ENCODE measurements around the gene NAA38.
A peak's percentile ranks its signal among the peaks of the same experiment; 100 is the strongest.

Gene NAA38

GRCh38 chr17:7856811-7857712 lies at the start of gene NAA38:
Gene NAA38 (minus strand): TSS chr17:7857559. CDS start chr17:7857463, 96 bp downstream.
- DNase-seq = peak; percentile 77 to 88 (median 84)

DNA sequence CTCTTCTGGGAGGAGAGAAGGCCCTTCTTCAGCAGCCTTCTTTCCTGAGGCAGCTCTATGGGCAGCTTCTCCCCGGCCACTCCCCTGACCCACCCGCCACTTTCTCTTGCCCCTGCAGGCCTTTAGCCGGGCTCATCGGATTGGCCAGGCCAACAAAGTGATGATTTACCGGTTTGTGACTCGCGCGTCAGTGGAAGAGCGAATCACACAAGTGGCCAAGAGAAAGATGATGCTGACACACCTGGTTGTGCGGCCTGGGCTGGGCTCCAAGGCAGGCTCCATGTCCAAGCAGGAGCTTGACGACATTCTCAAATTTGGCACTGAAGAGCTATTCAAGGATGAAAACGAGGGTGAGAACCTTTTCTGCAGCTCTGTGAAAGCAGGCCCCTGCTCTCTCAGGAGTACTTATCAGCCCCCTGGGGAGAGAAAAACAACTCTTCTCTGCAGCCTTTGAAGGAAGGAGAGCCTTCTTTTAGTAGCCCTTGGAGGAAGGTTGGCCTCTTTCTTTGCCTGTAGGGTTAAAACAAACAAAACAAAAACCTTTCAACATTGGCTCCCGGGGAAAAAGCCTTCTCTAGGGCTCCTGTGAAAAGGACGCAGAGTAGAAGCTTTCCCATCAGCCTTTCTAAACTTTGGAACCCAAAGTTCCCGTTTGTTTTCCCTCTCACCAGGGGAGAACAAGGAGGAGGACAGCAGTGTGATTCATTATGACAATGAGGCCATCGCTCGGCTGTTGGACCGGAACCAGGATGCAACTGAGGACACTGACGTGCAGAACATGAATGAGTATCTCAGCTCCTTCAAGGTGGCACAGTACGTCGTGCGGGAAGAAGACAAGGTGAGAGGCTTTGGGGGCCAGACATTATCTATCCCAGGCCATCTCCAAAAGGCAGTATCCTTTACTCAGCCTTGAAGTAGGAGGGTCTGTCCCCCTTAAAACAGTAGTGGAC lies 46.1 kb upstream of the NAA38 start:
- no peak for DNase-seq

DNA sequence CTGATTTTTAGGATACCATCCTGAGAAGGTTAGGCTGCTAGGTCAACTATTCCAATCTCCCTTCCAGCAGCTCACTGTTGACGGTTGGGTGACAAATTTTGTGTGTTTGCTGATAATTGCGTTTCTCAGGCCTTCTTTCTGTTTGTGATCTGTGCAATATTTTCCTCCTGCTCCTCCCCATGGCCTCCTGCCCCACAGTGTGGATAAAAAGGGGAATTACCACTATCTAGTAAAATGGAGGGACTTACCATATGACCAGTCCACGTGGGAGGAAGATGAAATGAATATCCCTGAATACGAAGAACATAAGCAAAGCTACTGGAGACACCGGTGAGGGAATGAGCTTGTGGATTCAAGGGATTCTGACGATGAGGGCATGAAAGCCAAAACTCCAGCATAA lies 40.4 kb upstream of the NAA38 start:
- DNase-seq = no peak

DNA sequence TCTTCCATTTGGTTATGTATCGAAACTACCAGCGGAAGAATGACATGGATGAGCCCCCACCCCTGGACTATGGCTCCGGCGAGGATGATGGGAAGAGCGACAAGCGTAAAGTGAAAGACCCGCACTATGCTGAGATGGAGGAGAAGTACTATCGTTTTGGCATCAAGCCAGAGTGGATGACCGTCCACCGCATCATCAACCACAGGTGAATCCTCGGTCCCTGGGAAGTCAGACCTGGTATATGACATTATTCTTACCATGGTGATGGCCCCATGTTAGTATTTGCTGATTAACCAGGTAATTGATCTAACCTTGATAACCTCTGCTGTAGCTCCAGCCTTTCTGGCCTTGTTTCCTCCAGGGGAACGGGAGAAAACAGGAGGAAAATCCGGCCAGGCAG lies 39.7 kb upstream of the NAA38 start:
- no peak for DNase-seq

DNA sequence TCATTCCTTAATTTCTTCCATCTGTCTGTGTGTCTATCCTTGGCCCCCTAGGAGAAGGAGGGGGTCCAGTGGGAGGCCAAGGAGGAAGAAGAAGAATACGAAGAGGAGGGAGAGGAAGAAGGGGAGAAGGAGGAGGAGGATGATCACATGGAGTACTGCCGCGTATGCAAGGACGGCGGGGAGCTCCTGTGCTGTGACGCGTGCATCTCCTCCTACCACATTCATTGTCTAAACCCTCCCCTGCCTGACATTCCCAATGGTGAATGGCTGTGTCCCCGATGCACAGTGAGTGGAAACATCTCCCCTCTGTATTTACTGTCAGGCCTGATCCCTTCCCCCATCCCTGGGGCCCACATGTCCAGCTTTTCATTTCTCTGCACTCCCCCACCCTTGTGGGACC lies 37.5 kb upstream of the NAA38 start:
- no peak for DNase-seq

- DNase-seq = no peak
These were observed 36.9 kb upstream of the NAA38 start for GRCh38 chr17:7894226-7894625.

DNA sequence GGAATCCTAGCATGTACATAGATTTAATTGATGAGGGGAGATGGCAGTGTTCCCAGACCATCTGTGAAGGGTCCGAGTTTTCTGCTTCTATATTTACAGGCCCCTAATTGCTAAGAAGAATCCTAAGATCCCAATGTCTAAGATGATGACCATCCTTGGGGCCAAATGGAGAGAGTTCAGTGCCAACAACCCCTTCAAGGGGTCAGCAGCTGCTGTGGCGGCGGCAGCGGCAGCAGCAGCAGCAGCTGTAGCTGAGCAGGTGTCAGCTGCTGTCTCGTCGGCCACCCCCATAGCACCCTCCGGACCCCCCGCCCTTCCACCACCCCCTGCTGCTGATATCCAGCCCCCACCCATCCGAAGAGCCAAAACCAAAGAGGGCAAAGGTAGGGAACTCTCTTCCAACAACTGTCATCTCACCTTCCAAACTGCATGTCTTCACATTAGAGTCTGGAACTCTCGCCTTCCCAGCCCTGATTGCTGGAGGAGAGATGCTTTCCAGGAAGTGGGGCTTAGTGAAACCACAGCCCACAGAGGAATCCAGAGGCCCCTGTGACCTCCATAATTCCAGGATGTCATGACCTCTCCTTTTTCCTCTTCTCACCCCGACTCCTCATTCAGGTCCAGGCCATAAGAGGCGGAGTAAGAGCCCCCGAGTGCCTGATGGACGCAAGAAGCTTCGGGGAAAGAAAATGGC lies 36.0 kb upstream of the NAA38 start:
- no peak for DNase-seq

- DNase-seq = no peak
These were observed 32.0 kb upstream of the NAA38 start for GRCh38 chr17:7889166-7889955.

DNA sequence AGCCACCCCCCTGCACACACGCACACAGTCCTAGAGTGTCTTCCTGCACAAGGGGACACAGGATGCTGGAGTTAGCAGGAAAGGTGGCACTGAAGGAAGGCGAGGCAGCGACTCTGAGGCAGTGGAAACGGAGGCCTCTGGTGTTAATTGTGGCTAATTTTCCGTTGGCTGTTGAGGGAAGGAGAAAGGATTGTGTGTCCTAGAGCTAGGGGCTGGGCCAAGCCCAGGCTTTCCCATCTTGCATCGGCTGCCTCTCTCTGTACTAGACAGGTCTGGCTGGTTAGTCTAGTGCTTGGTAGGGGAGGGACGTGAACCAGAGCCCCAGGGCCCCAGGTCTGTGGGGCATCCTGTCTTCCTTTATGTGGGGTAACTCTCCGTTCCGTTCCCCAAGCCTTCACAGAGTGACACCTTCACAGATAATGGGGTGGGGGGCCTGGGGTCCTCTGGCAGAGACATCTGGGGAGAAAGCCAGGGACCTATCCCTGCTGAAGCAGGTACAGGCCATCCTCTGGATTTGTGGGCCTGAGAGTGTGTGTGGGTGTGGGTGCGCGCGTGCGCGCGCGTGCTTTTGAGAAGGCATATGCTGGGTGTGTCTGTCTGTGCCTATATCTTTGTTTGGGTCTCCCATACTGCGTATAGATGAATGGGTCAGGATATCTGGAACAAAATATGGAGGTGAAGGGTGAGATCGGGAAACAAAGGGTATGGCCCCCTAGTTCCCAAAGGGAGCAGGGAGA lies 31.0 kb upstream of the NAA38 start, which contains the start of gene CHD3:
Gene CHD3, plus strand, starts transcription at position 606 of the 737 bp plus-strand sequence. CDS start 212 bp downstream, outside the sequence.
- DNase-seq = peak in 3 of 4 experiments; percentile 22 to 32 (median 30)

DNA sequence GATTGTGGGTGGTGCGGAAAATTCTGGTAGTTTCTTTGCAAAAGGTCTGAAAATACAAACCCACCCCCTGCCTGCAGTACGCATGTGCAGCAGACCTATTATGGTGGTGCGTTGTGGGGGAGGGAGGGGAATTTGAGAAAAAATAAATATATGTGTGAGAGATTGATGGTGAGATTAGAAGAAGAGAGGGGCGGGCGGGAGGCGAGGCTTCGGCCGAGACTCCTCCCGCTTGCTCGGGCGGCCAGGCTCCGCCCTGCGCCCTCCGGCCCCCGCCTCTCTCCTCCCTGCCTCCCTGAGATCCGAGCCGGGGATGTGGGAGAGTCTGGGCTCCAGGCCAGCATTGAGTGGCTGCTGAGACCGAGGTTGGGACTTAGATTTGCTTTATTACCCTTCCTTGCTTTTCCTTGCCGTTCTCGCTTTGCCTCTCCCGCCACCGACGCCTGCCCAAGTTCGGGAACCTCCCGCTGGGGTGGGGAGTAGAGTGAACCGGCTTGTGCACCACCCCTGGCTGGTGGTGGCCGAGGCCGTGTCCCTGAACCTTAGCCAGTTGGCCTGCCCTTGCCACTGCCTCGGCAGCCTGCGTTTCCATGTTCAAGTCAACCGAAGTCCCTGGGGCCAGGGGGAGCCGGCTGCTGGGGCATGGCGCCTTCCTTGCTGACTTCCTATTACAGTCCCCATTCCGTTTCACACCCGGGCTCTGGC lies 30.3 kb upstream of the NAA38 start:
- DNase-seq = peak; percentile 58 to 74 (median 73)

DNA sequence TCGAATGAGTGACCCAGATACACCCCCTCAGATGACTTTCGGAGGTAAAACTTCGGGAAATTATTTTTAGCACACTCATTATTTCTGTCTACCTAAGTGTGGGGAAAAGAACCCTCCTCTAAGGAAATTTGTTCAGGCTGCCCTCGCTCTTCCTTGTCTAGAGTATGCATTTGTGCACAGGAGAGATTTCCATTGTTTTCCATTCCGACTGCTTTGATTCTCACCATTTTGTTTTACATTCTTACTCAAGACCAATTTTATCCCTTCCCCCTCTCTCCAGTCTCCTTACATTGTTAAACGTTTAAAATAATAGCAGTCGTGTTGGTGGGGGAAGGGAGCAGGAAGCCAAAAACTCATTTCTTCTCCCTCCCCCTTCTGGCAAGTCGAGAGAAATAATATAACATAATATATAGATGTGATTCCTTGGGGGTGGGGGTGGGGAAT lies 29.7 kb upstream of the NAA38 start:
- DNase-seq = no peak

DNA sequence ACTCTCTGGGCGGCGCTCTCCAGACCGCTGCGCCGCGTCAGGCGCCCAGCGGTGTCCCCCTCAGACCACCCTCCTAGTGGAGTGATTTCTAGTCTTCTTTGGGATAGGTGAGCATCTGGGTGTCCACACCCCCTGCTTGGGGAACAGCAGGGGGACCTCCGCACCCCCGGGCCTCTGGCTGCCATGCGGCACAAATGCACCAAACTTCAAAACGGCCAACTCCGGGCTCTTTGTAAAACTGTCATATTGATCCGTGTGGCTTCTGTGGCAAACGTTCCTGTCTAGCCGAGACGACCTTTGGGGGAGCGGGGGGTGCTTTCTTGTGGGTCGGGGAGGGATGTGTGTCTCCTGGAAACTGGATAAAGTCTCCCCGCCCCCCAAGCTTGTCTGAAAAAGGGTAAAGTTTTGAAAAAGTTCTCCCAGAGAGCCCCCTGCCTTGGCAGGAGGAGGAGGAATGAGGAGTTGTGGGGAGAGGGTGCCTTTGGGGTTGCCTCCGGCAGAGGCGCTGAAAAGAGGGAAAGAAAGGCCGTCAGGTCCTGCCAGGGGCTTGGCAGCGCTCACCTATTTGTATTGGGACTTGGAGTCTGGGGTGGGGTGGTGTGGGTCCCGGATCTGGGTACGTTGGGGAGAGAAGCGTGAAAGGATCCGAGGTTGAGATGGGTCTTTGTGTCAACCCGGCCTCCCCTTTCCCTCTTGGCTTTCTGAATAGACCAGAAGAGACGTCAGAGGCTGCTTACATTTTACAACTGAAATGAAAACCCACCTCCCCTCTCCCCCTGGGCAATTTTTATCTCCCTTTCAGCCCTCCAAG lies 29.1 kb upstream of the NAA38 start:
- peak in 1 of 4 experiments; percentile 8 for DNase-seq

DNA sequence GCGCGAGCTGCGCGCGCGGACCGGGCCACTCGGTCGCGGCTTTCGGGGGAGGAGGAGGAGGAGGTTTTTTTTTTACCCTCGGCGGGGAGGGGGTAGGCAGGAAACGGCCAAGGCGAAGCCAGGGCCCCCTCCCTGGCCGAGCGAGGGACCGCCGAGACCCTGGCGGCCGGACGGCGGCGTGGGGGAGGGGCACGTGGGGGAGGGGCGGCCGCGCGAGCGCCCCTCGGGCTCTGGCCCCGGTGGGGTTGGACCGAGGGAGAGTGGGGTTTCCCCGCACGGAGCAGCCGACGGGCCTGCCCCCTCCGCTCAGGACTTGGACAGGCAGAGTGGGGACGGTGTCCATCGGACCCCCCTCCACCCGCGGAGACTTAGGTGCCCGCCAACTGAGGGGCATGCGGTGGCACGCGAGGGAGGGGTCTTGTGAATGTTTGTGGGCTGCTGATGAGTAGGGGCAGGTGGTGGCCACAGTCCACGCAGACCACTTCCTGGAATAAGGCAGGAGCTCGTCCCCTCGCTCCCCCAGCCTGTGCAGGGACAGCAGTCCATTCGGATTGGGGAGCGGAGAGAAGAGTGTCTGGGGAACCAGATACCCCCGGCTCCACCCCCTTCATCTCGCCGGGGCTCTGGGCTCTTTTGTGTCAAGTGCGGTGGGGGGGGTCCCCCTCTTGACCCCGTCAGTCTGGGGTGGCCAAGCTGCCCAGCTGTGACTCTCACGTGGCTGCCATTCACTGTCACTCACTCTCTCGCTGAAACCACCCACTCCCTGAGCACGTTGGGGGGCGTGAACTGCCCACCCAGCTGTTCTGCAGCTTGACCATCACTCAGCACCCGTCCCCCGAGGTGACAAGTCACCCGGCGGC lies 28.2 kb upstream of the NAA38 start:
- peak in 2 of 4 experiments; percentile 29 to 42 for DNase-seq

- DNase-seq = peak in 1 of 4 experiments; percentile 36
These were observed 27.4 kb upstream of the NAA38 start for GRCh38 chr17:7884581-7885366.

- no peak for DNase-seq
These were observed 26.5 kb upstream of the NAA38 start for GRCh38 chr17:7883781-7884386.

GRCh38 chr17:7882629-7883028 lies 25.3 kb upstream of the NAA38 start:
- DNase-seq = no peak

DNA sequence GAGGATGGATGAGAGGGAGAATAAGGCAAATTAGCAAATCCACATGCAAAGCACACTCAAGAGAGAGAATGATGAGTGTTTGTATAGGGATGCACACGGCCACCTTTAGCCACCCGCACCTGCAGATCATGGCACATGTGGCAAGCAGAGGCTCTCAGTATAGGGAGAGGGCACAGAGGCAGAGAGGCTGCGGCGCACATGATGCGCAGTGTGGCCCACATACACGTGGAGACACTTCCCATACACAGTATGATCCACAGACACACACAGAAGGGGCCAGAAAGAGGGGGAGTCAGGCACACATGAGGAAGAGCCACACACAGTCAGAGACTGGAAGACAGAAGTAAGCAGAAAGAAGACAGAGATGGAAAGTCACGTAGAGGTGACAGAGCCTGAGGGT lies 24.7 kb upstream of the NAA38 start:
- no peak for DNase-seq

Data from activated CD4-positive, CD25-positive, alpha-beta regulatory T cell (primary cell).